Thyroid gland (tissue), 4 donors: Measurements from ENCODE around the gene KIDINS220. TPM values are rescaled to one million over a fixed set of nuclear protein-coding genes. Genes with fewer than 3 reads are reported as not detected.

ENCODE experiments used
- DNase-seq, 2 donors: peaks; one replicate each; pipeline ENCODE4 v3.0.0-alpha.2; 2019
- H3K27ac ChIP-seq, 3 donors: fragments of 200-600 bp; sonication (generic); 1 replicate in 2 of 3; 2 replicates in 1 of 3; pipeline ENCODE4 v1.5.1; 2016 to 2019; ENCODE audit warnings: mild to moderate bottlenecking in 1 of 3, moderate library complexity in 1 of 3
- H3K27me3 ChIP-seq: fragments of 200-600 bp; sonication (generic); one replicate; pipeline ENCODE4 v1.5.1; 2019
- H3K36me3 ChIP-seq, 2 donors: fragments of 200-600 bp; sonication (generic); one replicate each; pipeline ENCODE4 v1.5.1; 2016 to 2019
- H3K4me1 ChIP-seq, 2 donors: fragments of 200-600 bp; sonication (generic); one replicate each; pipeline ENCODE4 v1.5.1; 2017 to 2019
- H3K4me3 ChIP-seq, 3 donors: fragments of 200-600 bp; sonication (generic); replicated peaks in 1 of 3; 1 replicate in 2 of 3; 2 replicates in 1 of 3; pipeline ENCODE4 v1.5.1; 2016; ENCODE audit warnings: mild to moderate bottlenecking in 1 of 3
- H3K9me3 ChIP-seq: fragments of 200-600 bp; sonication (generic); one replicate; pipeline ENCODE4 v1.5.1; 2017
- CTCF ChIP-seq, 6 experiments: fragments of 200-600 bp in 3 of 6; fragments of 450-650 bp in 3 of 6; sonication (generic) in 3 of 6; IDR thresholded peaks; one replicate each; pipeline ENCODE4 v1.5.1; 2016 to 2019; ENCODE audit warnings: antibody characterized with exemption in 6 of 6, mild to moderate bottlenecking in 2 of 6, inconsistent platforms in 1 of 6, moderate library complexity in 1 of 6
- POLR2A ChIP-seq, 2 donors: fragments of 450-650 bp; IDR thresholded peaks; one replicate each; pipeline ENCODE4 v1.6.1; 2017; ENCODE audit warnings: antibody characterized with exemption in 2 of 2, mild to moderate bottlenecking in 2 of 2, moderate library complexity in 1 of 2
- WGBS, 2 donors: methylation state at CpG; one replicate each; pipeline ENCODE4 v1.1.5; 2017; 5-methylcytosine and 5-hydroxymethylcytosine counted together
- intact Hi-C: fragments of 100-400 bp; cut with DNase I; formaldehyde crosslinking; loops from one replicate; pipeline ENCODE4 v1.15.1; 2023
- total RNA-seq, 4 donors: library from RNA; depleted of rRNA; stranded (reverse); fragments of >200 nt; gene quantifications; one replicate each; pipeline ENCODE4 v1.2.3, GENCODE V29; 2016

Gene KIDINS220
- total RNA-seq, 4 donors from 2014 or later = 74.0 to 140 (median 79.3) TPM

- no peak for DNase-seq
- H3K4me1 ChIP-seq = peaks cover 4% of the 10 kb centered on the region in 2 donors
- TF ChIP-seq POLR2A (IDR thresholded peaks at IDR 0.05) (no peak), CTCF (IDR thresholded peaks at IDR 0.05) (no peak)
- no peaks in the 10 kb centered on the region for H3K27me3 ChIP-seq
- WGBS, 2 donors = 58 to 67% methylated on average over 7 of the region's 7 CpGs
- H3K36me3 ChIP-seq = no peaks in the 10 kb centered on the region
- no peaks in the 10 kb centered on the region for H3K9me3 ChIP-seq
- no peak overlapping the region for H3K27ac ChIP-seq
- intact Hi-C loops = no loop called here
- H3K4me3 ChIP-seq = no peak overlapping the region
Measured at GRCh38 chr2:8848328-8849100, 11.1 kb upstream of the KIDINS220 start.

GRCh38 chr2:8847400-8847799 is 10.0 kb upstream of the KIDINS220 start:
- no peak for TF ChIP-seq CTCF (IDR thresholded peaks at IDR 0.05)
- TF ChIP-seq POLR2A (IDR thresholded peaks at IDR 0.05) = no peak

GRCh38 chr2:8841932-8842331 is 4.5 kb upstream of the KIDINS220 start:
- Histone ChIP-seq H3K36me3 (no peaks in the 10 kb centered on the region), H3K27ac (no peak overlapping the region), H3K27me3 (no peaks in the 10 kb centered on the region), H3K9me3 (no peaks in the 10 kb centered on the region), H3K4me1 (peaks cover 7 to 9% of the 10 kb centered on the region in 2 donors), H3K4me3 (no peak overlapping the region)
- TF ChIP-seq POLR2A (IDR thresholded peaks at IDR 0.05) = no peak
- TF ChIP-seq CTCF (IDR thresholded peaks at IDR 0.05) = no peak
- 93 to 98% methylated on average over 4 of the region's 4 CpGs for WGBS, 2 donors
- no peak for DNase-seq
- intact Hi-C loops = no loop called here

More at GRCh38 chr2:8847400-8847799, 10.0 kb upstream of the KIDINS220 start:
- Histone ChIP-seq H3K9me3 (no peaks in the 10 kb centered on the region), H3K4me3 (no peak overlapping the region), H3K36me3 (no peaks in the 10 kb centered on the region), H3K4me1 (peaks cover 4% of the 10 kb centered on the region in 2 donors), H3K27ac (no peak overlapping the region), H3K27me3 (no peaks in the 10 kb centered on the region)
- 86 to 90% methylated on average over 6 of the region's 6 CpGs for WGBS, 2 donors
- intact Hi-C loops = no loop called here
- no peak for DNase-seq

- TF ChIP-seq POLR2A (IDR thresholded peaks at IDR 0.05) (no peak), CTCF (IDR thresholded peaks at IDR 0.05) (no peak)
- Histone ChIP-seq H3K27me3 (no peaks in the 10 kb centered on the region), H3K9me3 (no peaks in the 10 kb centered on the region), H3K36me3 (no peaks in the 10 kb centered on the region), H3K4me1 (peaks cover 15 to 16% of the 10 kb centered on the region in 2 donors), H3K4me3 (no peak overlapping the region), H3K27ac (no peak overlapping the region)
- intact Hi-C loops = no loop called here
- 61 to 63% methylated on average over 11 to 12 of the region's 12 CpGs for WGBS, 2 donors
- DNase-seq = no peak
Measured at GRCh38 chr2:8840475-8841091, 3.2 kb upstream of the KIDINS220 start.
